B cell (primary cell): ENCODE measurements around the gene TRERF1. TPM values are rescaled to one million over a fixed set of nuclear protein-coding genes. Genes with fewer than 3 reads are reported as not detected.

Experiments
- ATAC-seq: fragments of 200-7000 bp; cut with Tn5 transposase; one replicate; pipeline ENCODE4 v1.10.0; 2021; ENCODE audit warnings: low read depth, mild to moderate bottlenecking, moderate number of reproducible peaks, moderate library complexity
- CTCF ChIA-PET: fragments of 350-600 bp; sonication (Branson Sonifier 250); formaldehyde crosslinking; loops from one replicate; lab custom pipeline; 2021; ENCODE audit warnings: antibody characterized with exemption, inconsistent platforms; lab: Charles Lee
- POLR2A ChIA-PET: fragments of 350-600 bp; sonication (Branson Sonifier 250); formaldehyde crosslinking; loops from one replicate; lab custom pipeline; 2021; ENCODE audit warnings: antibody characterized with exemption; lab: Charles Lee
- DNase-seq: peaks from one replicate; pipeline ENCODE4 v3.0.0; 2013
- H2AFZ ChIP-seq: 2 replicates; pipeline ENCODE4 v1.6.1; 2012; ENCODE audit warnings: mild to moderate bottlenecking, low read depth, low read length; ENCODE audit not compliant: insufficient read depth, poor library complexity, severe bottlenecking
- H3K27ac ChIP-seq, 2 donors: 1 replicate in 1 of 2; 2 replicates in 1 of 2; pipeline ENCODE4 v1.5.1; 2012 to 2013; ENCODE audit warnings: low read length in 2 of 2, mild to moderate bottlenecking in 2 of 2, moderate library complexity in 1 of 2
- H3K27me3 ChIP-seq, 4 experiments: fragments of 200-600 bp in 1 of 4; sonication (generic) in 1 of 4; replicated peaks in 1 of 4; 1 replicate in 2 of 4; 2 replicates in 2 of 4; pipeline versions ENCODE4 v1.6.1 to v1.7.0; 2013 to 2016; ENCODE audit warnings: low read length in 3 of 4, mild to moderate bottlenecking in 2 of 4, mixed read lengths in 1 of 4, moderate library complexity in 1 of 4; ENCODE audit not compliant: insufficient read depth in 4 of 4, control insufficient read depth in 3 of 4; ENCODE audit errors: control extremely low read depth in 1 of 4
- H3K36me3 ChIP-seq, 2 experiments: replicated peaks in 1 of 2; 1 replicate in 1 of 2; 2 replicates in 1 of 2; pipeline versions ENCODE4 v1.6.1 to v1.7.1; 2013; ENCODE audit warnings: low read length in 1 of 2; ENCODE audit not compliant: insufficient read depth in 2 of 2, control insufficient read depth in 1 of 2; ENCODE audit errors: control extremely low read depth in 1 of 2, extremely low read depth in 1 of 2
- H3K4me1 ChIP-seq, 2 donors: fragments of 200-600 bp in 1 of 2; sonication (generic) in 1 of 2; 1 replicate in 1 of 2; 2 replicates in 1 of 2; pipeline versions ENCODE4 v1.5.1 to v1.6.1; 2013 to 2017; ENCODE audit warnings: low read length in 2 of 2; ENCODE audit not compliant: control insufficient read depth in 2 of 2, insufficient read depth in 2 of 2
- H3K4me2 ChIP-seq: replicated peaks from 2 replicates; pipeline ENCODE3; 2012; ENCODE audit warnings: mild to moderate bottlenecking, low read depth, low read length; ENCODE audit not compliant: poor library complexity, severe bottlenecking
- H3K4me3 ChIP-seq, 5 experiments: fragments of 200-600 bp in 1 of 5; sonication (generic) in 1 of 5; 1 replicate in 3 of 5; 2 replicates in 2 of 5; pipeline versions ENCODE4 v1.5.1 to v1.7.0; 2011 to 2016; ENCODE audit warnings: low read length in 4 of 5, mild to moderate bottlenecking in 4 of 5, low read depth in 2 of 5, control low read depth in 1 of 5, moderate library complexity in 1 of 5; ENCODE audit not compliant: insufficient read depth in 1 of 5; ENCODE audit errors: control extremely low read depth in 1 of 5, extremely low read depth in 1 of 5
- H3K79me2 ChIP-seq: fragments of 200-600 bp; sonication (generic); one replicate; pipeline ENCODE4 v1.6.0; 2016; ENCODE audit warnings: low read length; ENCODE audit not compliant: control insufficient read depth, insufficient read depth
- H3K9ac ChIP-seq: fragments of 200-600 bp; sonication (generic); 2 replicates; pipeline ENCODE4 v1.6.1; 2017; ENCODE audit warnings: mild to moderate bottlenecking, low read length, moderate library complexity
- H3K9me3 ChIP-seq, 3 donors: one replicate each; pipeline versions ENCODE4 v1.6.1 to v1.7.1; 2013; ENCODE audit warnings: low read length in 2 of 3; ENCODE audit not compliant: control insufficient read depth in 2 of 3, insufficient read depth in 1 of 3; ENCODE audit errors: control extremely low read depth in 1 of 3
- H4K20me1 ChIP-seq: 2 replicates; pipeline ENCODE4 v1.6.0; 2012; ENCODE audit warnings: mild to moderate bottlenecking, low read length; ENCODE audit not compliant: insufficient read depth, control insufficient read depth, poor library complexity, severe bottlenecking
- H3K27ac Mint-ChIP-seq: one replicate; pipeline ENCODE4 v1.8.0; 2021; ENCODE audit warnings: mixed read lengths
- H3K27me3 Mint-ChIP-seq: one replicate; pipeline ENCODE4 v1.8.0; 2021; ENCODE audit warnings: mixed read lengths
- H3K4me1 Mint-ChIP-seq: one replicate; pipeline ENCODE4 v1.8.0; 2021; ENCODE audit warnings: mixed read lengths
- H3K4me3 Mint-ChIP-seq: one replicate; pipeline ENCODE4 v1.8.0; 2021; ENCODE audit warnings: mixed read lengths
- H3K9me3 Mint-ChIP-seq: one replicate; pipeline ENCODE4 v1.8.0; 2022; ENCODE audit warnings: mixed read lengths; ENCODE audit not compliant: insufficient read depth
- EZH2 ChIP-seq: IDR thresholded peaks from 2 replicates; pipeline ENCODE4 v1.6.1; 2012; ENCODE audit warnings: borderline replicate concordance, low read depth, mild to moderate bottlenecking, moderate library complexity, low read length; ENCODE audit not compliant: insufficient read depth, poor library complexity, severe bottlenecking
- WGBS: methylation state at CpG from one replicate; pipeline ENCODE4 v1.1.5; 2013; ENCODE audit warnings: missing lambda C conversion rate; ENCODE audit not compliant: insufficient coverage; 5-methylcytosine and 5-hydroxymethylcytosine counted together
- intact Hi-C: fragments of 100-400 bp; cut with micrococcal nuclease; formaldehyde crosslinking; loops from one replicate; pipeline ENCODE4 v1.10.0; 2022
- polyA plus RNA-seq: library from polyadenylated mRNA; depleted of rRNA; stranded (reverse); fragments of >200 nt; gene quantifications from 2 replicates; pipeline ENCODE4 v1.2.3, GENCODE V29; 2012
- total RNA-seq, 2 donors: library from RNA; stranded (reverse); fragments of 120-200 nt in 1 of 2; gene quantifications; 1 replicate in 1 of 2; 2 replicates in 1 of 2; pipeline versions ENCODE4 v1.2.3 to v1.2.4, GENCODE V29; 2013 to 2022
- TF ChIP-seq, protein P1 (sequence below): fragments of 200-600 bp; IDR thresholded peaks from one replicate; pipeline ENCODE4 v1.8.0; 2022; ENCODE audit warnings: antibody characterized with exemption, mild to moderate bottlenecking

The TRERF1 gene
- total and polyA plus RNA-seq, 2 donors (not counting 1 experiment from before 2014, with no cell fraction given), result 3.5 to 6.7 TPM

DNA sequence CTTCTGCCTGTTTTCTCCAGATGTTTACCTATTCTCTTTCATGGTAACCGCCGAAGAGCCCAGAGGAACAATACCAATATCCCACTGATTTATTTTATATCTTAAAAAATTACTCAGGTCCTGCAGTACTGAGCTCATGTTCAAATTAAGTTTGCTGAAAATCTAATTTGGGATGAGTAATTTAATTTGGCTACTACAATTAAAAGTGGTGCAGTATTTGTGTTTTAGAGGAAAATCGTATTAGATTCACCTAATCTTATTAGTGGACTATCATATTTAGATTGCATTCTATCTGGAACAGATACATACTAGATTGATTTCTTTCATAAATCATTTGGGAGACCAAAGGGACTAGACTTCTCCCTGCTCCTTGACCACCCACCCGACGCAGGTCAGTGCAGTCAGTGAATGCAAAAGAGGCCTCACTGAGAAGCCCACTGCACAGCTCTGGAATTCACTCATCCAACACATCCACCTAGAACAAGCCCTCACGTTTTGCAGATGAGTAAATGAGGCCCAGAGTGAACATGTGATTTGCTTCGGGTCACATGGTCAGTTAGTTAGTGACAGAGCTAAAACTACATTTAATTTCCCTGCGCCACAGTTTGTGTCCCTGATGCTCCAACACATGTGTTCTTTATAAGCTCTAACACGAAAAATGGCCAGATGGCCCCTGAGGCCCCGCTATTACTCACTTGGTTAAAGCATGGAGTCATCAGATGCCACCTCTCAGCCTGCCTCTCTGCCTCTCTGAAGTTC is 101.8 kb downstream of the TRERF1 start:
- Mint-ChIP-seq H3K4me1 (no peaks in the 10 kb centered on the region), H3K27me3 (no peaks in the 10 kb centered on the region), H3K4me3 (no peak overlapping the region), H3K27ac (no peak overlapping the region), H3K9me3 (no peaks in the 10 kb centered on the region)
- no peak overlapping the region for H2AFZ ChIP-seq
- H3K4me2 ChIP-seq, result no peak overlapping the region
- TF ChIP-seq, protein P1, sequence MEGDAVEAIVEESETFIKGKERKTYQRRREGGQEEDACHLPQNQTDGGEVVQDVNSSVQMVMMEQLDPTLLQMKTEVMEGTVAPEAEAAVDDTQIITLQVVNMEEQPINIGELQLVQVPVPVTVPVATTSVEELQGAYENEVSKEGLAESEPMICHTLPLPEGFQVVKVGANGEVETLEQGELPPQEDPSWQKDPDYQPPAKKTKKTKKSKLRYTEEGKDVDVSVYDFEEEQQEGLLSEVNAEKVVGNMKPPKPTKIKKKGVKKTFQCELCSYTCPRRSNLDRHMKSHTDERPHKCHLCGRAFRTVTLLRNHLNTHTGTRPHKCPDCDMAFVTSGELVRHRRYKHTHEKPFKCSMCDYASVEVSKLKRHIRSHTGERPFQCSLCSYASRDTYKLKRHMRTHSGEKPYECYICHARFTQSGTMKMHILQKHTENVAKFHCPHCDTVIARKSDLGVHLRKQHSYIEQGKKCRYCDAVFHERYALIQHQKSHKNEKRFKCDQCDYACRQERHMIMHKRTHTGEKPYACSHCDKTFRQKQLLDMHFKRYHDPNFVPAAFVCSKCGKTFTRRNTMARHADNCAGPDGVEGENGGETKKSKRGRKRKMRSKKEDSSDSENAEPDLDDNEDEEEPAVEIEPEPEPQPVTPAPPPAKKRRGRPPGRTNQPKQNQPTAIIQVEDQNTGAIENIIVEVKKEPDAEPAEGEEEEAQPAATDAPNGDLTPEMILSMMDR, result no peak
- DNase-seq, result no peak
- no peaks in the 10 kb centered on the region for H3K79me2 ChIP-seq
- intact Hi-C loops, result no loop called here
- ChIA-PET CTCF (interaction anchor here (1.6 kb wide), 1 partner anchor 198 kb away, joined by 3 read pairs; no protein-coding TSS in a partner anchor), POLR2A (no interaction called here)
- H3K9me3 ChIP-seq, result no peaks in the 10 kb centered on the region
- 100% methylated on average over 6 of the region's 10 CpGs for WGBS
- no peaks in the 10 kb centered on the region for H3K36me3 ChIP-seq
- no peaks in the 10 kb centered on the region for H4K20me1 ChIP-seq
- no peak overlapping the region for H3K4me3 ChIP-seq
- H3K4me1 ChIP-seq, result no peaks in the 10 kb centered on the region
- no peak overlapping the region for H3K27ac ChIP-seq
- ATAC-seq, result no peak
- H3K9ac ChIP-seq, result no peak overlapping the region
- H3K27me3 ChIP-seq, result no peaks in the 10 kb centered on the region

DNA sequence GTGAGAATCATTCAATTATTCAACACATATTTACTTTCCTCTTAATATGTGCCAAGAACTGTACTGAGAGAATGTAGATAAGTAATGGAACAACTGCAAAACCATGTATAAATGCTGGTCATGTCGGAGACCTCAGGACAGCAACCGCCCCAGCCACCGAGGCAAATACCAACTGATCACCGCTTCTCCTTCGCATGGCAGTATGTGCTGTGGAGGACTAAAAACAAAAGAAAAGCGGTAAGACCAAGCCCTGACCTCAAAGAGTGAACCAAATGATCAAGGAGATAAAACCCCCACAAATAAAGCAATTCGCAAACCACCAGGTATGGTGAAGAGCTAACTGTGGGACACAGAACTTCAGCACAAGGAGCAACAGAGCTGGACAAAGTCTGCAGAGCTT is 104.3 kb downstream of the TRERF1 start:
- WGBS, result 100% methylated on average over 2 of the region's 7 CpGs
- ChIA-PET CTCF (no interaction called here), POLR2A (no interaction called here)
- no peak overlapping the region for H3K4me3 ChIP-seq
- H4K20me1 ChIP-seq, result no peaks in the 10 kb centered on the region
- no peak overlapping the region for H3K9ac ChIP-seq
- intact Hi-C loops, result no loop called here
- Mint-ChIP-seq H3K9me3 (no peaks in the 10 kb centered on the region), H3K4me3 (no peak overlapping the region), H3K4me1 (no peaks in the 10 kb centered on the region), H3K27me3 (no peaks in the 10 kb centered on the region), H3K27ac (no peak overlapping the region)
- H2AFZ ChIP-seq, result no peak overlapping the region
- no peaks in the 10 kb centered on the region for H3K9me3 ChIP-seq
- no peaks in the 10 kb centered on the region for H3K27me3 ChIP-seq
- no peak for ATAC-seq
- DNase-seq, result no peak
- H3K79me2 ChIP-seq, result no peaks in the 10 kb centered on the region
- no peaks in the 10 kb centered on the region for H3K36me3 ChIP-seq
- TF ChIP-seq, protein P1, result no peak
- no peak for TF ChIP-seq EZH2
- H3K4me2 ChIP-seq, result no peak overlapping the region
- H3K27ac ChIP-seq, result no peak overlapping the region
- H3K4me1 ChIP-seq, result no peaks in the 10 kb centered on the region
